Progenitor cell of endocrine pancreas (in vitro differentiated cells): ENCODE results near the gene LYSMD4. TPM values are rescaled to one million over a fixed set of nuclear protein-coding genes. Genes with fewer than 3 reads are reported as not detected.

ENCODE experiments used
- DNase-seq: peaks from one replicate; pipeline ENCODE4 v3.0.0; 2021; ENCODE audit warnings: low spot score; ENCODE audit not compliant: unreplicated experiment
- H3K27ac Mint-ChIP-seq: 2 replicates; pipeline ENCODE4 v1.8.0; 2021; ENCODE audit warnings: mild to moderate bottlenecking, moderate library complexity, mixed read lengths
- H3K27me3 Mint-ChIP-seq: 2 replicates; pipeline ENCODE4 v1.8.0; 2021; ENCODE audit warnings: mixed read lengths
- H3K36me3 Mint-ChIP-seq: 2 replicates; pipeline ENCODE4 v1.8.0; 2022; ENCODE audit warnings: mixed read lengths; ENCODE audit not compliant: insufficient read depth
- H3K4me1 Mint-ChIP-seq: 2 replicates; pipeline ENCODE4 v1.8.0; 2021; ENCODE audit warnings: low read depth, mixed read lengths
- H3K4me3 Mint-ChIP-seq: 2 replicates; pipeline ENCODE4 v1.8.0; 2021; ENCODE audit warnings: low read depth, mild to moderate bottlenecking, moderate library complexity, mixed read lengths
- H3K9me3 Mint-ChIP-seq: 2 replicates; pipeline ENCODE4 v1.8.0; 2021; ENCODE audit warnings: low read depth, mixed read lengths
- total RNA-seq: library from RNA; stranded (reverse); gene quantifications from 2 replicates; pipeline ENCODE4 v1.2.1, GENCODE V29; 2021
- TF ChIP-seq, protein P1 (sequence below): fragments of 200-600 bp; sonication (generic); IDR thresholded peaks from one replicate; pipeline ENCODE4 v1.5.0; 2021; ENCODE audit warnings: antibody characterized with exemption, mild to moderate bottlenecking; ENCODE audit not compliant: unreplicated experiment

The LYSMD4 gene
- total RNA-seq, 1 donor from 2014 or later, result 17.9 TPM

DNA sequence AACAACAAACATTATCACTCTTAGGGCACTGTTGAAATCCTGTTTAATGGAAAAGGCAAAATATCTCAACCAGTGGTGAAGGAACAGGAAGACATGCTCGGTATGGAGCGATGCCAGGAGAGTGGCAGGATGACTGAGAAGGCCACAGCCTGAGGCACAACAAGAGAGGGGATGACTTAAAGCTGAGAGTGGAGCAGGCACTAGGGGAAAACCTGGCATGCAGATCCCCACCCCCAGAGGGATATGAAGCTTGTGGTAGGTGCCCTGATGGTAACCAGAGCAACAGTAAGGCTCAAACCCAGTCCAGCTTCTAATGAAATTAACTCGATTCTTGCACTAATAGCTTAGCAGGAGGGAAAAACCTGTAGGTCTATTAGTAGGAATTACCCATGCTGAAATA is 40.4 kb downstream of the LYSMD4 start:
- Mint-ChIP-seq H3K36me3 (peaks cover 37% of the 10 kb centered on the region), H3K9me3 (peaks cover 3% of the 10 kb centered on the region), H3K4me1 (no peaks in the 10 kb centered on the region), H3K27me3 (no peaks in the 10 kb centered on the region), H3K4me3 (no peak overlapping the region), H3K27ac (no peak overlapping the region)
- DNase-seq, result no peak
- TF ChIP-seq, protein P1, sequence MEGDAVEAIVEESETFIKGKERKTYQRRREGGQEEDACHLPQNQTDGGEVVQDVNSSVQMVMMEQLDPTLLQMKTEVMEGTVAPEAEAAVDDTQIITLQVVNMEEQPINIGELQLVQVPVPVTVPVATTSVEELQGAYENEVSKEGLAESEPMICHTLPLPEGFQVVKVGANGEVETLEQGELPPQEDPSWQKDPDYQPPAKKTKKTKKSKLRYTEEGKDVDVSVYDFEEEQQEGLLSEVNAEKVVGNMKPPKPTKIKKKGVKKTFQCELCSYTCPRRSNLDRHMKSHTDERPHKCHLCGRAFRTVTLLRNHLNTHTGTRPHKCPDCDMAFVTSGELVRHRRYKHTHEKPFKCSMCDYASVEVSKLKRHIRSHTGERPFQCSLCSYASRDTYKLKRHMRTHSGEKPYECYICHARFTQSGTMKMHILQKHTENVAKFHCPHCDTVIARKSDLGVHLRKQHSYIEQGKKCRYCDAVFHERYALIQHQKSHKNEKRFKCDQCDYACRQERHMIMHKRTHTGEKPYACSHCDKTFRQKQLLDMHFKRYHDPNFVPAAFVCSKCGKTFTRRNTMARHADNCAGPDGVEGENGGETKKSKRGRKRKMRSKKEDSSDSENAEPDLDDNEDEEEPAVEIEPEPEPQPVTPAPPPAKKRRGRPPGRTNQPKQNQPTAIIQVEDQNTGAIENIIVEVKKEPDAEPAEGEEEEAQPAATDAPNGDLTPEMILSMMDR, result no peak

DNA sequence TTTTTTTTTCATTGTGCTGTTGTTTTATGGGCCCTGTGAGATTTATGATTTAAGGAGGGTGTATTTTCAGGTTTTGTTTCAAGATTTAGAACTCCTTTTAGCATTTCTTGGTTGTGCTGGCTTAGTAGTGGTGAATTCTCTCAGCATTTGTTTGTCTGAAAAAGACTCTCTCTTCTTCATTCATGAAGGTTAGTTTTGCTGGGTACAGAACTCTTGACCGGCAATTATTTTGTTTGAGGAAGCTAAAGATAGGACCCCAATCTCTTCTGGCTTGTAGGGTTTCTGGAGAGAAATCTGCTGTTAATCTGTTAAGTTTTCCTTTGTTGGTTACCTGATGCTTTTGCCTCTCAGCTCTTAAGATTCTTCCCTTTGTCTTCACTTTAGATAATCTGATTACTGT is 46.9 kb downstream of the LYSMD4 start:
- Mint-ChIP-seq H3K27me3 (no peaks in the 10 kb centered on the region), H3K4me1 (no peaks in the 10 kb centered on the region), H3K27ac (no peak overlapping the region), H3K36me3 (peaks cover 72% of the 10 kb centered on the region), H3K4me3 (no peak overlapping the region), H3K9me3 (peaks cover 36% of the 10 kb centered on the region)
- TF ChIP-seq, protein P1, result no peak
- DNase-seq, result no peak

DNA sequence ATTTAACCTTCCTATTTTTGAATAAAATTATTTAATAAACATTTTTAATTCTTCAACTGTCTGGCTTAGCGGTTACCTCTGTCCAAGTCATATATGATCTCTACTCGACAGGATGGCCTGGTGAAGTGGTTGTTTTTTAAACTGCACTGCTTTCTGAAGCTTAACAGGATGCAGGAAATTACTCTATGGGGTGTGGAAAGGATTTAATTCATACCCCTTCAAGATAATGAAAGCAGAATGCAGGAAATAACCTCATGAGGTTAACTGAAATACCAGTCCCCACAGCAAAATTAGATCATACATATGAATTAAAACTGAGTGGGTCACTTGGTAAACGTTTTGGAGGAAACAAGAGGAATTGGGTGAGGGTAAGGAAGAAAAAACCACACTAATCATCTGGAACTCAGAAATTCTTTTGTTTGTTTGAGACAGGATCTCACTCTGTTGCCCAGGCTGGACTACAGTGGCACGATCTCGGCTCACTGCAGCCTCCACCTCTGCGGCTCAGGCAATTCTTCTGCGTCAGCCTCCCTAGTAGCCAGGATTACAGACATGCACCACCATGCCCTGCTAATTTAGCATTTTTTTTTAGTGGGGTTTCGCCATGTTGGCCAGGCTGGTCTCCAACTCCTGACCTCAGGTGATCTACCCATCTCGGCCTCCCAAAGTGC is 50.1 kb downstream of the LYSMD4 start:
- Mint-ChIP-seq H3K9me3 (peaks cover 33% of the 10 kb centered on the region), H3K36me3 (peaks cover 60% of the 10 kb centered on the region), H3K4me3 (no peak overlapping the region), H3K4me1 (no peaks in the 10 kb centered on the region), H3K27ac (no peak overlapping the region), H3K27me3 (no peaks in the 10 kb centered on the region)
- TF ChIP-seq, protein P1, result no peak
- DNase-seq, result no peak

DNA sequence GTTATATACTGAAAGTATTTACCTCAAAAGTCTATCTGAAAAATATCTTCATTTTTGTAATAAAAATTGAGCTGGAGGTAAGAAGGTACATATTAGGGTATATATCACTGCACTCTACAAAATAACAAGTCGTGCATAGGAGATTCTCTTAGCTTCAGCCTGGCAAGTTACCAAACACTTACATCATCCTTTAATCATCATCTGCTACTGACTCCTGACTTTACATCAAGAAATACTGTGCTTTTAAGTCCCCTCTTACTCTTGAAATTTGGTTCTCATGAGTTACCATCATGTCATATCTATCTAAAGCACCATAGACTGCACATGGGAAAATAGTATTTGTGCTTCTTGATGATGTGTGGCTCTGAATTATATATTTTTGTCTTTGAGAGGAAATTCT is 50.8 kb downstream of the LYSMD4 start:
- H3K27ac Mint-ChIP-seq, result no peak overlapping the region
- H3K36me3 Mint-ChIP-seq, result peaks cover 56% of the 10 kb centered on the region
- no peak overlapping the region for H3K4me3 Mint-ChIP-seq
- DNase-seq, result no peak
- H3K4me1 Mint-ChIP-seq, result no peaks in the 10 kb centered on the region
- TF ChIP-seq, protein P1, result no peak
- peaks cover 32% of the 10 kb centered on the region for H3K9me3 Mint-ChIP-seq
- H3K27me3 Mint-ChIP-seq, result no peaks in the 10 kb centered on the region

DNA sequence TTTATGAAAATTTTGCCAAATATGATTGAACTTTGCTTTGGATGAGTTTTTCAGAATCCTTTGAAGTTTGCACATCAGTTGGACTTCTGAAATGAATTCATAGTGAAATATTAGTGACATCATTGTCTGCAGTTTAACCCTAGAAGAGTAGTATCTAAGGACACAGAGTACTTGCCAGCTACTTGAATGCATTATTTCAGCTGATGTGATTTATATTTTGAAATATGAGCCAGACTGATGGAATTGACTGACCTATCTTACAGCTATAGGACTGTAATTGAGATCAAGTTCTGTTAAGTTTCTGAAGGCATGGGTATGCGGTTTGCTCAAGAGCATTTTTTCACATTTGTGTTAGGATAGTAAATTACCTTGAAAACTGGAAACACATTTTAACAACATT is 51.2 kb downstream of the LYSMD4 start:
- peaks cover 30% of the 10 kb centered on the region for H3K9me3 Mint-ChIP-seq

More for the DNA sequence above, 51.2 kb downstream of the LYSMD4 start:
- no peak for DNase-seq
- H3K4me3 Mint-ChIP-seq, result no peak overlapping the region
- no peaks in the 10 kb centered on the region for H3K27me3 Mint-ChIP-seq
- no peak overlapping the region for H3K27ac Mint-ChIP-seq
- no peaks in the 10 kb centered on the region for H3K4me1 Mint-ChIP-seq
- TF ChIP-seq, protein P1, result no peak
- H3K36me3 Mint-ChIP-seq, result peaks cover 55% of the 10 kb centered on the region
